A673 (cell line): Measurements from ENCODE around the gene CPM. TPM values are rescaled to one million over a fixed set of nuclear protein-coding genes. Genes with fewer than 3 reads are reported as not detected.
A peak's percentile ranks its signal among the peaks of the same experiment; 100 is the strongest.
"Not testable (repeated sequence)": the region's sequence is repeated elsewhere in the genome, so short reads cannot be mapped to it uniquely, and the experiment has no call there.

ENCODE experiments used
- BruUV-seq: library from RNA; stranded (reverse); fragments of 400-500 nt; replicated peaks from 2 replicates; lab custom pipeline; 2021; lab: Mats Ljungman, UMichigan
- CTCF ChIA-PET: fragments of 300-600 bp; sonication (Branson Sonifier 250); formaldehyde crosslinking; loops from one replicate; lab custom pipeline; 2022; ENCODE audit warnings: antibody characterized with exemption; lab: Charles Lee
- POLR2A ChIA-PET: fragments of 300-600 bp; sonication (Branson Sonifier 250); formaldehyde crosslinking; loops from one replicate; lab custom pipeline; 2022; ENCODE audit warnings: antibody characterized with exemption; ENCODE audit not compliant: low non-redundant PET; lab: Charles Lee
- DNase-seq: peaks from one replicate; pipeline ENCODE4 v3.0.0-alpha.2; 2015; ENCODE audit warnings: low spot score
- H3K27ac ChIP-seq: fragments of 200-600 bp; sonication (generic); 2 replicates; pipeline ENCODE4 v1.5.1; 2016; ENCODE audit warnings: mixed run types, low read depth, mild to moderate bottlenecking, mixed read lengths, antibody characterized with exemption, low read length; ENCODE audit not compliant: poor library complexity, severe bottlenecking
- H3K27me3 ChIP-seq: fragments of 200-600 bp; sonication (generic); replicated peaks from 2 replicates; pipeline ENCODE4 v1.6.1; 2017; ENCODE audit warnings: mixed run types, low read depth, mild to moderate bottlenecking, mixed read lengths, antibody characterized with exemption, low read length; ENCODE audit not compliant: insufficient read depth, poor library complexity
- H3K36me3 ChIP-seq: fragments of 200-600 bp; sonication (generic); 2 replicates; pipeline ENCODE4 v1.6.1; 2016; ENCODE audit warnings: mixed run types, mild to moderate bottlenecking, mixed read lengths, antibody characterized with exemption, low read length; ENCODE audit not compliant: insufficient read depth, poor library complexity, severe bottlenecking
- H3K4me1 ChIP-seq: fragments of 200-600 bp; sonication (generic); 2 replicates; pipeline ENCODE4 v1.6.1; 2017; ENCODE audit warnings: mixed run types, mild to moderate bottlenecking, mixed read lengths, antibody characterized with exemption, low read length; ENCODE audit not compliant: insufficient read depth, poor library complexity, severe bottlenecking
- H3K4me3 ChIP-seq: fragments of 200-600 bp; sonication (generic); 2 replicates; pipeline ENCODE4 v1.5.1; 2016; ENCODE audit warnings: low read depth, mixed run types, mild to moderate bottlenecking, mixed read lengths, low read length; ENCODE audit not compliant: poor library complexity, severe bottlenecking
- H3K9me3 ChIP-seq: fragments of 200-600 bp; sonication (generic); 2 replicates; pipeline ENCODE4 v1.6.1; 2016; ENCODE audit warnings: mixed run types, low read depth, mild to moderate bottlenecking, mixed read lengths, antibody characterized with exemption, low read length; ENCODE audit not compliant: poor library complexity, severe bottlenecking
- EZH2 ChIP-seq: fragments of 200-600 bp; sonication (generic); IDR thresholded peaks from 2 replicates; pipeline ENCODE4 v1.6.1; 2017; ENCODE audit warnings: borderline replicate concordance, low read depth, mild to moderate bottlenecking, mixed read lengths, antibody characterized with exemption, low read length; ENCODE audit not compliant: poor library complexity, severe bottlenecking
- intact Hi-C: fragments of 100-400 bp; cut with micrococcal nuclease; formaldehyde crosslinking; loops from one replicate; pipeline ENCODE4 v1.10.0; 2022; ENCODE audit not compliant: unreplicated experiment
- total RNA-seq: library from RNA; stranded (reverse); gene quantifications from 2 replicates; pipeline ENCODE4 v1.2.3, GENCODE V29; 2021
- TF ChIP-seq, protein P1 (sequence below): fragments of 300-800, 200-600 bp; sonication (generic); conservative IDR thresholded peaks from 2 replicates; pipeline ENCODE4 v1.5.1; 2017; ENCODE audit warnings: low read depth, mild to moderate bottlenecking, antibody characterized with exemption, low read length, moderate library complexity, mixed read lengths

CPM gene
- total RNA-seq, 1 experiment from 2014 or later = 0.84 TPM

DNA sequence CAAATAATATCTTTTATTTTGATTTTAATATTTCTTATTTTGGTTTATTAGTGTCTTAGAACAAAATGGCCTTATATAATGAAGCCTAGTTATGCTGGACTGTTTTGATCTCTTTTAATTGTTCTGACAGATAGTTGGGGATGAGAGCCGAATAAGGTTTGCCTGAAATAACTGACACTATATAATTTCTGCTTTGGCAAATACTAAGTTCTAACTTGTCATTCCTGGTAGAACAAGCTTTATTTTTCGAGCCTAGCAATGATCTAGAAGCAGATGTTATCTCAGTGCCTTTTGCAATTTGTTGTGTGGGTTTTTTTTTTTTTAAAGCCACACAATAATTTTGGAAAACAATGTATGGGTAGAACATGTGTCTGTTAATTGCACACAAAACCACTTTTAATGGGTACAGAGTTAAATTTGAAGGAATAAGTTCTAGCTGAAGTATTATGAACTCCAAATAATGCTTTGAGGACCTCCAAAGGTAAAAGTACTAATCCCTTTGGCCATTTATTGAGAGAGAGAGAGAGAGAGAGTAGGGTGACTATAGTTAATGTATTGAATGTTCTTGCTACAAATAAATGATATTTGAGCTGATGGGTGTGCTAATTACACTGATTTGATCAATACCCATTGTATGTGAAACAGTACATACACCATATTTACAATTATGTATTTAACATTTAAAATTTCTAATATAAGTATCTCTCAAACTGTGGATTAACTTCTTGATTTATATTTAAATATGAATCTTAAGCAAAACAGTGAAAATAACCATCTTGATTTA lies 90.0 kb downstream of the CPM start:
- CTCF ChIA-PET = interaction anchor here (1.2 kb wide), 1 partner anchor 13 kb away, joined by 5 read pairs; no protein-coding TSS in a partner anchor
- Histone ChIP-seq H3K4me1 (no peaks in the 10 kb centered on the region), H3K4me3 (no peak overlapping the region), H3K9me3 (no peaks in the 10 kb centered on the region), H3K27ac (no peak overlapping the region), H3K27me3 (no peaks in the 10 kb centered on the region), H3K36me3 (peaks cover 53% of the 10 kb centered on the region)
- intact Hi-C loops = no loop called here
- no peak for DNase-seq
- no TSS peak for BruUV-seq
- TF ChIP-seq, protein P1, sequence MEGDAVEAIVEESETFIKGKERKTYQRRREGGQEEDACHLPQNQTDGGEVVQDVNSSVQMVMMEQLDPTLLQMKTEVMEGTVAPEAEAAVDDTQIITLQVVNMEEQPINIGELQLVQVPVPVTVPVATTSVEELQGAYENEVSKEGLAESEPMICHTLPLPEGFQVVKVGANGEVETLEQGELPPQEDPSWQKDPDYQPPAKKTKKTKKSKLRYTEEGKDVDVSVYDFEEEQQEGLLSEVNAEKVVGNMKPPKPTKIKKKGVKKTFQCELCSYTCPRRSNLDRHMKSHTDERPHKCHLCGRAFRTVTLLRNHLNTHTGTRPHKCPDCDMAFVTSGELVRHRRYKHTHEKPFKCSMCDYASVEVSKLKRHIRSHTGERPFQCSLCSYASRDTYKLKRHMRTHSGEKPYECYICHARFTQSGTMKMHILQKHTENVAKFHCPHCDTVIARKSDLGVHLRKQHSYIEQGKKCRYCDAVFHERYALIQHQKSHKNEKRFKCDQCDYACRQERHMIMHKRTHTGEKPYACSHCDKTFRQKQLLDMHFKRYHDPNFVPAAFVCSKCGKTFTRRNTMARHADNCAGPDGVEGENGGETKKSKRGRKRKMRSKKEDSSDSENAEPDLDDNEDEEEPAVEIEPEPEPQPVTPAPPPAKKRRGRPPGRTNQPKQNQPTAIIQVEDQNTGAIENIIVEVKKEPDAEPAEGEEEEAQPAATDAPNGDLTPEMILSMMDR = no peak
- TF ChIP-seq EZH2 = no peak
- POLR2A ChIA-PET = no interaction called here

DNA sequence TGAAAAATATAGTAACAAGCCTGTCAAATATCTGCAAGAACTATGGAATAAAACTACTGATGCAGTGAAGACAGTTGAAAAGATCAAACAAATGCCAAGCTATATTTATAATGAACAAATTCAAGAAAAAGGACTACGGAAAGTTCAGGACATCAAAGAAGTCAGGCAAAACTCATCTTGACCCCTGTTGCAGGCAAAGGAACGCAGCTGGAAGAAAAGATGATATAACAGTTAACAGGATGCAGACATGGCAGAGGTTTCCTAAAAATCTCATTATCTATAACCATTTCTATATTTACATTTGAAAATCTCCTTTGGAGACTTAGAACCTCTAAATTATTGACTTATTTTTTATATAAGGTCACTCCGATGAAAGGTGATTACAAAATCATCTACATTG lies 90.8 kb downstream of the CPM start:
- no peak overlapping the region for H3K27ac ChIP-seq
- POLR2A ChIA-PET = interaction anchor here (0.6 kb wide), 1 partner anchor 10 kb away, joined by 3 read pairs; no protein-coding TSS in a partner anchor
- DNase-seq = no peak
- no peaks in the 10 kb centered on the region for H3K4me1 ChIP-seq
- no peaks in the 10 kb centered on the region for H3K9me3 ChIP-seq
- CTCF ChIA-PET = no interaction called here
- BruUV-seq = no TSS peak
- no peaks in the 10 kb centered on the region for H3K27me3 ChIP-seq
- peaks cover 62% of the 10 kb centered on the region for H3K36me3 ChIP-seq
- intact Hi-C loops = no loop called here
- H3K4me3 ChIP-seq = no peak overlapping the region
- no peak for TF ChIP-seq EZH2
- TF ChIP-seq, protein P1 = no peak

DNA sequence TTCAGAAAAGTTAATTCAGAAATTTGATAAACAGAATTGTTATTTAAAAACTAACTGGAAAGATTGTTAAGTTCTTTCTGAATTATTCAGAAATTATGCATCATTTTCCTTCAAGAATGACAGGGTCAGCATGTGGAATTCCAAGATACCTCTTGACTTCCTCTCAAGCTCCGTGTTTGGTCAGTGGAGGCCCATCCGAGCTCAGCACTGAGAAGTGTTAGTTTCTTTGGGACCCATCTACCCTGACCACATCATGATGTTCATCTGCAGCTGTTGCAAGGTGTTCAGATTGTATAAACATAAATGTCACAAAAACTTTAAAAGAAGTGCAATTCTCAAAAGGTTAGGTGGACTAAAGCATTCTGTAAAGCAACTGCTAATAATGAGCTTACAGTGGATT lies 91.3 kb downstream of the CPM start:
- Histone ChIP-seq H3K36me3 (peaks cover 66% of the 10 kb centered on the region), H3K27ac (peak overlapping the region; percentile 25), H3K9me3 (no peaks in the 10 kb centered on the region), H3K4me3 (no peak overlapping the region), H3K4me1 (no peaks in the 10 kb centered on the region), H3K27me3 (no peaks in the 10 kb centered on the region)
- no TSS peak for BruUV-seq
- TF ChIP-seq EZH2 = no peak
- TF ChIP-seq, protein P1 = no peak
- CTCF ChIA-PET = no interaction called here
- POLR2A ChIA-PET = interaction anchor here (0.6 kb wide), 2 partner anchors 9 to 20 kb away, joined by 3 to 5 read pairs; no protein-coding TSS in a partner anchor
- no peak for DNase-seq
- intact Hi-C loops = no loop called here

DNA sequence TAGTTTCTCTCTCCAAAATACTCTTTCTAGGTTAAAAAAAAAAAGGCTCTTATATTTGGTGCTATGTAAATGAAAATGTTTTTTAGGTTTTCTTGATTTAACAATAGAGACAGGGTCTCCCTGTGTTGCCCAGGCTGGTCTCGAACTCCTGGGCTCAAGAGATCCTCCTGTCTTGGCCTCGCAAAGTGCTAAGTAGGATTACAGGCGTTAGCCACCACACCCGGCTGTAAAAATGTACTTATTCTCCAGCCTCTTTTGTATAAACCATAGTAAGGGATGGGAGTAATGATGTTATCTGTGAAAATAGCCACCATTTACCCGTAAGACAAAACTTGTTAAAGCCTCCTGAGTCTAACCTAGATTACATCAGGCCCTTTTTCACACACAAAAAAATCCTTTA lies 91.8 kb downstream of the CPM start:
- intact Hi-C loops, H3K4me3 ChIP-seq, BruUV-seq, H3K27me3 ChIP-seq, H3K9me3 ChIP-seq, CTCF ChIA-PET, H3K4me1 ChIP-seq, DNase-seq: not testable (repeated sequence)
- POLR2A ChIA-PET = interaction anchor here (0.6 kb wide), 1 partner anchor 19 kb away, joined by 5 read pairs; no protein-coding TSS in a partner anchor
- Histone ChIP-seq H3K36me3 (peaks cover 71% of the 10 kb centered on the region), H3K27ac (peak overlapping the region; percentile 25)
